Activated T-cell treated with anti-CD3 and anti-CD28 coated beads, Interleukin-2, amount 50 U/mL, for 4 hours (primary cell): ENCODE data around the gene CHD9NB. TPM values are rescaled to one million over a fixed set of nuclear protein-coding genes. Genes with fewer than 3 reads are reported as not detected.

ENCODE experiments used
- ATAC-seq, 2 donors: fragments of 200-7000 bp; cut with Tn5 transposase; one replicate each; pipeline ENCODE4 v1.10.0; 2021
- DNase-seq: peaks from one replicate; pipeline ENCODE4 v3.0.0-alpha.2; 2020
- H3K27me3 Mint-ChIP-seq: one replicate; pipeline ENCODE4 v1.8.0; 2021; ENCODE audit warnings: low read depth, mixed read lengths
- H3K36me3 Mint-ChIP-seq: one replicate; pipeline ENCODE4 v1.8.0; 2022; ENCODE audit warnings: mixed read lengths; ENCODE audit not compliant: insufficient read depth
- H3K4me1 Mint-ChIP-seq: one replicate; pipeline ENCODE4 v1.8.0; 2021; ENCODE audit warnings: low read depth, mixed read lengths
- H3K4me3 Mint-ChIP-seq: one replicate; pipeline ENCODE4 v1.8.0; 2021; ENCODE audit warnings: mild to moderate bottlenecking, moderate library complexity, mixed read lengths
- H3K9me3 Mint-ChIP-seq: one replicate; pipeline ENCODE4 v1.8.0; 2021; ENCODE audit warnings: mixed read lengths
- total RNA-seq, 3 donors: library from RNA; stranded (reverse); gene quantifications; one replicate each; pipeline ENCODE4 v1.2.1, GENCODE V29; 2021

CHD9NB gene
- total RNA-seq, 3 donors from 2014 or later: not detected

- H3K4me3 Mint-ChIP-seq: no peak overlapping the region
- H3K9me3 Mint-ChIP-seq: no peaks in the 10 kb centered on the region
- H3K4me1 Mint-ChIP-seq: peaks cover 35% of the 10 kb centered on the region
- peaks cover 2% of the 10 kb centered on the region for H3K36me3 Mint-ChIP-seq
- H3K27me3 Mint-ChIP-seq: peaks cover 2% of the 10 kb centered on the region
- ATAC-seq (no peak), DNase-seq (no peak)
Measured at GRCh38 chr16:53089434-53090285, 37.0 kb upstream of the CHD9NB start.

- Mint-ChIP-seq H3K36me3 (peaks cover 2% of the 10 kb centered on the region), H3K4me1 (peaks cover 23% of the 10 kb centered on the region), H3K27me3 (peaks cover 2% of the 10 kb centered on the region), H3K4me3 (no peak overlapping the region), H3K9me3 (no peaks in the 10 kb centered on the region)
- no peak for DNase-seq
- ATAC-seq: no peak
Measured at GRCh38 chr16:53087101-53087500, 34.4 kb upstream of the CHD9NB start.

GRCh38 chr16:53085931-53086421 is 33.3 kb upstream of the CHD9NB start:
- H3K36me3 Mint-ChIP-seq: peaks cover 2% of the 10 kb centered on the region
- no peak overlapping the region for H3K4me3 Mint-ChIP-seq
- ATAC-seq: no peak
- peaks cover 15% of the 10 kb centered on the region for H3K4me1 Mint-ChIP-seq
- DNase-seq: no peak
- H3K9me3 Mint-ChIP-seq: no peaks in the 10 kb centered on the region
- no peaks in the 10 kb centered on the region for H3K27me3 Mint-ChIP-seq

GRCh38 chr16:53085369-53085843 is 32.7 kb upstream of the CHD9NB start:
- no peak for DNase-seq
- no peaks in the 10 kb centered on the region for H3K9me3 Mint-ChIP-seq
- H3K4me3 Mint-ChIP-seq: no peak overlapping the region
- peaks cover 2% of the 10 kb centered on the region for H3K36me3 Mint-ChIP-seq
- H3K4me1 Mint-ChIP-seq: peaks cover 9% of the 10 kb centered on the region
- no peak for ATAC-seq
- H3K27me3 Mint-ChIP-seq: no peaks in the 10 kb centered on the region

GRCh38 chr16:53084746-53085334 is 32.1 kb upstream of the CHD9NB start:
- Mint-ChIP-seq H3K9me3 (no peaks in the 10 kb centered on the region), H3K27me3 (no peaks in the 10 kb centered on the region), H3K36me3 (peaks cover 2% of the 10 kb centered on the region), H3K4me3 (no peak overlapping the region), H3K4me1 (peaks cover 3% of the 10 kb centered on the region)
- ATAC-seq (no peak), DNase-seq (no peak)

GRCh38 chr16:53084141-53084541 is 31.4 kb upstream of the CHD9NB start:
- Mint-ChIP-seq H3K4me1 (no peaks in the 10 kb centered on the region), H3K4me3 (no peak overlapping the region), H3K27me3 (no peaks in the 10 kb centered on the region), H3K36me3 (peaks cover 2% of the 10 kb centered on the region), H3K9me3 (no peaks in the 10 kb centered on the region)
- DNase-seq: no peak
- no peak for ATAC-seq

- H3K9me3 Mint-ChIP-seq: no peaks in the 10 kb centered on the region
Measured at GRCh38 chr16:53083119-53083518, 30.4 kb upstream of the CHD9NB start.

GRCh38 chr16:53082509-53082908 is 29.8 kb upstream of the CHD9NB start:
- Mint-ChIP-seq H3K4me3 (no peak overlapping the region), H3K36me3 (peaks cover 3% of the 10 kb centered on the region)

More at GRCh38 chr16:53083119-53083518, 30.4 kb upstream of the CHD9NB start:
- DNase-seq (no peak), ATAC-seq (no peak)
- no peak overlapping the region for H3K4me3 Mint-ChIP-seq
- no peaks in the 10 kb centered on the region for H3K4me1 Mint-ChIP-seq
- H3K27me3 Mint-ChIP-seq: no peaks in the 10 kb centered on the region
- H3K36me3 Mint-ChIP-seq: peaks cover 2% of the 10 kb centered on the region

GRCh38 chr16:53081686-53082407 is 29.1 kb upstream of the CHD9NB start:
- ATAC-seq (no peak), DNase-seq (no peak)
- no peaks in the 10 kb centered on the region for H3K27me3 Mint-ChIP-seq
- no peaks in the 10 kb centered on the region for H3K4me1 Mint-ChIP-seq
- H3K9me3 Mint-ChIP-seq: no peaks in the 10 kb centered on the region
- H3K36me3 Mint-ChIP-seq: peaks cover 3% of the 10 kb centered on the region
- no peak overlapping the region for H3K4me3 Mint-ChIP-seq

More at GRCh38 chr16:53082509-53082908, 29.8 kb upstream of the CHD9NB start:
- Mint-ChIP-seq H3K4me1 (no peaks in the 10 kb centered on the region), H3K27me3 (no peaks in the 10 kb centered on the region), H3K9me3 (no peaks in the 10 kb centered on the region)
- no peak for ATAC-seq
- DNase-seq: no peak

- Mint-ChIP-seq H3K4me3 (no peak overlapping the region), H3K27me3 (no peaks in the 10 kb centered on the region), H3K4me1 (no peaks in the 10 kb centered on the region), H3K9me3 (no peaks in the 10 kb centered on the region), H3K36me3 (peaks cover 3% of the 10 kb centered on the region)
- no peak for ATAC-seq
- no peak for DNase-seq
Measured at GRCh38 chr16:53081032-53081424, 28.3 kb upstream of the CHD9NB start.

GRCh38 chr16:53080345-53081031 is 27.8 kb upstream of the CHD9NB start:
- no peaks in the 10 kb centered on the region for H3K27me3 Mint-ChIP-seq
- H3K9me3 Mint-ChIP-seq: no peaks in the 10 kb centered on the region
- H3K36me3 Mint-ChIP-seq: peaks cover 6% of the 10 kb centered on the region
- no peak overlapping the region for H3K4me3 Mint-ChIP-seq
- no peak for ATAC-seq
- no peaks in the 10 kb centered on the region for H3K4me1 Mint-ChIP-seq
- DNase-seq: no peak

- no peaks in the 10 kb centered on the region for H3K27me3 Mint-ChIP-seq
- ATAC-seq (no peak), DNase-seq (no peak)
- peaks cover 5% of the 10 kb centered on the region for H3K36me3 Mint-ChIP-seq
- no peaks in the 10 kb centered on the region for H3K9me3 Mint-ChIP-seq
- H3K4me3 Mint-ChIP-seq: no peak overlapping the region
- H3K4me1 Mint-ChIP-seq: no peaks in the 10 kb centered on the region
Measured at GRCh38 chr16:53078765-53079485, 26.2 kb upstream of the CHD9NB start.

GRCh38 chr16:53078247-53078646 is 25.6 kb upstream of the CHD9NB start:
- H3K4me3 Mint-ChIP-seq: no peak overlapping the region
- H3K36me3 Mint-ChIP-seq: peaks cover 5% of the 10 kb centered on the region
- no peak for ATAC-seq
- H3K4me1 Mint-ChIP-seq: no peaks in the 10 kb centered on the region
- H3K9me3 Mint-ChIP-seq: no peaks in the 10 kb centered on the region
- no peak for DNase-seq
- H3K27me3 Mint-ChIP-seq: no peaks in the 10 kb centered on the region
